Fibroblast of mammary gland (primary cell): Measurements from ENCODE around the gene ZCCHC4.
A peak's percentile ranks its signal among the peaks of the same experiment; 100 is the strongest.

ENCODE experiments used
- DNase-seq: peaks from one replicate; pipeline ENCODE4 v3.0.0-alpha.2; 2010; ENCODE audit warnings: low read depth
- H3K4me3 ChIP-seq: 2 replicates; pipeline ENCODE4 v1.5.1; 2011; ENCODE audit warnings: low read depth, mild to moderate bottlenecking, low read length, moderate library complexity; ENCODE audit not compliant: control insufficient read depth
- CTCF ChIP-seq: conservative IDR thresholded peaks from 2 replicates; pipeline ENCODE4 v1.5.1; 2011; ENCODE audit warnings: low read depth, low read length, inconsistent platforms; ENCODE audit not compliant: control insufficient read depth, insufficient read depth

The ZCCHC4 gene

GRCh38 chr4:25306518-25307057 is 6.0 kb upstream of the ZCCHC4 start:
- no peak for TF ChIP-seq CTCF
- no peak overlapping the region for H3K4me3 ChIP-seq
- DNase-seq, result no peak

DNA sequence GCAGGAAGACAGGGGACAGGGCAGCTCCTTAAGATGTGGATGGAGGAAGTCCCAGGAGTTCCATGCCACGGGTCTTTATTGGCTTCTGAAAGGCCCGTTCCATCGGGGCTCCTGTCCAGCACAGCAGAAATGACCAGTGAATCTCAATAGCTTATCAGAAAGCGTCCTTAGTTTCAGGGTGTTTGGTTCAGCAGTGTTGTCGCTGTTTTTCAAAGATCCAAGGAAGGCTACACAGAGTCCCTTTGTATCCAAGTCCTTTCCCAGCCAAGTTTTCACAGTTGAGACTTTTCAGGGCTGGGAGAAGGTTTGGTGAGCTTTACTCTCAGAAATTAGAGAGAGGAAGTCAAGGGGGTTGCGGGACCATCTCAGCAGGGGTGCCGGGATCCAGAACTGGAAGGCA is 5.0 kb upstream of the ZCCHC4 start:
- TF ChIP-seq CTCF, result no peak
- DNase-seq, result no peak
- H3K4me3 ChIP-seq, result no peak overlapping the region

DNA sequence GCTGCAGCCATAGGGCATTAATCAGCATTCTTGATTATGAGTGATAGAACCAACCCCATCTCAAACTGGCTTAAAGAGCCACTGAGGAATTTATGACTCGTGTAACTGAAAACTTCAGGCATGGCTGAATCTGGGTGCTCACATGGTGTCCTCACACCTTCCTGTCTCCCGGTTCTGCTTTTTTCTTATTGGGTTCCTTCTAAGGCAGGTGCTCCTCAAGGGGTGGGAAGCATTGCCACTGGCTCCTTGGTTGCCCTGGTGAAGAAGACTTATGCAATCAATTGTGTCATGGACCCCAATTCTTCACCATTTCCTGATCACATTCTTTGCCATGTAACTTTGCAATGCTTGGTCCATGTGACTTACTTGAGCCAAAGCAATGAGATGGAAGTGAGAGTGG is 4.3 kb upstream of the ZCCHC4 start:
- DNase-seq, result no peak
- TF ChIP-seq CTCF, result no peak
- H3K4me3 ChIP-seq, result no peak overlapping the region

GRCh38 chr4:25308761-25309160 is 3.8 kb upstream of the ZCCHC4 start:
- H3K4me3 ChIP-seq, result no peak overlapping the region
- no peak for TF ChIP-seq CTCF
- peak; percentile 48 for DNase-seq

DNA sequence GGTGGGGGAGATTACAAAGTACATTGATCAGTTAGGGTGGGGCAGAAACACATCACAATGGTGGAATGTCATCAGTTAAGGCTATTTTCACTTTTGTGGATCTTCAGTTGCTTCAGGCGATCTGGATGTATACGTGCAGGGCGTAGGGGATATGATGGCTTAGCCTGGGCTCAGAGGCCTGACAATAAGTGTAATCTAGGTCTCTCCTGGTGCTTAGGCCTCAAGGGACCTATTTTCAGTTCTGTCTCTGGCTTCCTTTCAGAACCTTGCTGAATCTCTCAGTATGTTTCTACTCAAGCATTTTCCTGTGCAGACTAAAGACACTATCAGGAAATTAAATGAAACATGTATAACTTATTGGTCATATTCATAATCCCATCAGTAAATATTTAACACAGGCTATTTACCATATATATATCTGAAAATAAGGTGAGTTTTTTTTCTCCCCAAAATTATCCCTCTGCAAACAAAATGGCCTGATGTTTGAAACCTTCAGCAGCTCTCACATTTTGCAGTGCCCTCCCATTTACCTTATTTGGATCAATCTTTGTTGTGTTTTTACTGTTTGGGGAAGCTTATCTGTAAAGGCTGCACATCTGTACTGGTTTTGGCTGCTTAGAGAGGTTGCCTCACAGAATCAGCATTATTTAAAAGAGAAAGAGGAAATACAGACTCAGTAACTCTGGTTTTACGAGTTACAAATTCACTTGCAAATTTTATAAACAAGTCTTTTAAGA is 2.3 kb upstream of the ZCCHC4 start:
- DNase-seq, result no peak
- TF ChIP-seq CTCF, result no peak
- no peak overlapping the region for H3K4me3 ChIP-seq

DNA sequence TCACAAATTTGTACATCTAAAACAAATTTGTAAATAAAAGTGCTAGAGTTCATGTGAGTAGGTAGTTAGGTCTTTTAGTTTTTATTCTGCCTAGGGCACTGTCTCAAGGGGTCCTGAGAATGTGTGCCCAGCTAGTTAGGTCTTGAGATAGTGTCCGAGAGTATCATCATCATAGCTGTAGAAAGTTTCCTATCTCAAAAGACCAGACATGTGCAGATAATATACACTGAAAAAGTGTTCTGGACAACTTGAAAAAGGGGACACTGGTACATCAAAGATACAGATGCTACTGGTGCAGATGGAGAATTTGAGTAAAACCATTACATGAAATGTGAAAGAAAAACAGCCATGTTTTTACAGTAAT is 1.8 kb upstream of the ZCCHC4 start:
- TF ChIP-seq CTCF, result no peak
- no peak overlapping the region for H3K4me3 ChIP-seq
- no peak for DNase-seq

- peak overlapping the region; percentile 94 for H3K4me3 ChIP-seq
- no peak for TF ChIP-seq CTCF
- no peak for DNase-seq
Measured at GRCh38 chr4:25313201-25313895, 774 bp downstream of the ZCCHC4 start.
